ENCODE results near the gene CDC42. TPM values are rescaled to one million over a fixed set of nuclear protein-coding genes. Genes with fewer than 3 reads are reported as not detected.

Gene CDC42
- total and polyA plus RNA-seq, 10 donors, result 108 to 254 (median 220) TPM

GRCh38 chr1:22039594-22040285, 12.8 kb upstream of the CDC42 start:
- Histone ChIP-seq H3K4me1 (peaks cover 8 to 59% (median 32%) of the 10 kb centered on the region in 6 donors), H3K36me3 (no peaks in the 10 kb centered on the region), H3K27ac (peak overlapping the region; percentile 74 to 91 (median 87)), H3K4me3 (peak overlapping the region in 4 of 8 donors; percentile 4 to 63 (median 16)), H3K27me3 (replicated peaks in 1 of 7) (no peaks in the 10 kb centered on the region), H3K9me3 (no peaks in the 10 kb centered on the region)
- WGBS, 5 donors, result 12 to 22% (median 15%) methylated on average over 6 of the region's 6 CpGs
- peak; percentile 94 for DNase-seq
- intact Hi-C loops (cut with DNase I; ENCODE audit: low total_unique reads), result no loop called here
- TF ChIP-seq POLR2A (IDR thresholded peaks at IDR 0.05) (no peak), POLR2AphosphoS5 (IDR thresholded peaks at IDR 0.05) (peak in 2 of 3 donors; percentile 71 to 81)
- TF ChIP-seq, protein P1, sequence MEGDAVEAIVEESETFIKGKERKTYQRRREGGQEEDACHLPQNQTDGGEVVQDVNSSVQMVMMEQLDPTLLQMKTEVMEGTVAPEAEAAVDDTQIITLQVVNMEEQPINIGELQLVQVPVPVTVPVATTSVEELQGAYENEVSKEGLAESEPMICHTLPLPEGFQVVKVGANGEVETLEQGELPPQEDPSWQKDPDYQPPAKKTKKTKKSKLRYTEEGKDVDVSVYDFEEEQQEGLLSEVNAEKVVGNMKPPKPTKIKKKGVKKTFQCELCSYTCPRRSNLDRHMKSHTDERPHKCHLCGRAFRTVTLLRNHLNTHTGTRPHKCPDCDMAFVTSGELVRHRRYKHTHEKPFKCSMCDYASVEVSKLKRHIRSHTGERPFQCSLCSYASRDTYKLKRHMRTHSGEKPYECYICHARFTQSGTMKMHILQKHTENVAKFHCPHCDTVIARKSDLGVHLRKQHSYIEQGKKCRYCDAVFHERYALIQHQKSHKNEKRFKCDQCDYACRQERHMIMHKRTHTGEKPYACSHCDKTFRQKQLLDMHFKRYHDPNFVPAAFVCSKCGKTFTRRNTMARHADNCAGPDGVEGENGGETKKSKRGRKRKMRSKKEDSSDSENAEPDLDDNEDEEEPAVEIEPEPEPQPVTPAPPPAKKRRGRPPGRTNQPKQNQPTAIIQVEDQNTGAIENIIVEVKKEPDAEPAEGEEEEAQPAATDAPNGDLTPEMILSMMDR (IDR thresholded peaks at IDR 0.05 in 8 of 11, conservative IDR thresholded peaks at IDR 0.05 in 3 of 11), result peak in 6 of 11 experiments; percentile 6 to 25 (median 17)

- Histone ChIP-seq H3K27ac (peak overlapping the region; percentile 74 to 91 (median 87)), H3K4me1 (peaks cover 8 to 62% (median 32%) of the 10 kb centered on the region in 6 donors), H3K4me3 (peak overlapping the region in 2 of 8 donors; percentile 4 to 63), H3K27me3 (replicated peaks in 1 of 7) (no peaks in the 10 kb centered on the region), H3K9me3 (no peaks in the 10 kb centered on the region), H3K36me3 (no peaks in the 10 kb centered on the region)
- no peak for TF ChIP-seq POLR2A (IDR thresholded peaks at IDR 0.05)
- no peak for TF ChIP-seq POLR2AphosphoS5 (IDR thresholded peaks at IDR 0.05)
- TF ChIP-seq, protein P1 (IDR thresholded peaks at IDR 0.05 in 8 of 11, conservative IDR thresholded peaks at IDR 0.05 in 3 of 11), result no peak
- DNase-seq, result no peak
- intact Hi-C loops (cut with DNase I; ENCODE audit: low total_unique reads), result no loop called here
- 70 to 93% (median 88%) methylated on average over 5 of the region's 5 CpGs for WGBS, 5 donors
These were observed 12.3 kb upstream of the CDC42 start for GRCh38 chr1:22040286-22040623.

DNA sequence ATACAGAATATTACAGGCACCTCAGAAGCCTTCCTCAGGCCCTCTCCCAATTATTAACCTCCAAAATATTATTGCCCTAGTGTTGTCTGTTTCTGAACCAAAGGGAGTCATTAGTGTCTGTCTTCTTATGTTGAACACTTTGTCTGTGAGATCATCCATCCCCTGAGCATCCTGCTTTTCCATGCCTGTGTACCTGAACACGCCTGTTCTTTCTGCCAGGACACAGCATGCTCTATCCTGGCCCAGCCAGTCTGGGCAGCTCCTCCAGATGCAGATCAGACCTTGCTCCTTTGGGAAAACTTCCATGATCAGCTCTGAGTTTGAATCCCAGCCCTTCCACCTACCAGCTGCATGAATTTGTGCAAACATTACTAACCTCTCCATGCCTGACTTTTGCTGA, 11.0 kb upstream of the CDC42 start:
- Histone ChIP-seq H3K36me3 (no peaks in the 10 kb centered on the region), H3K27me3 (replicated peaks in 1 of 7) (no peaks in the 10 kb centered on the region), H3K4me1 (peaks cover 8 to 62% (median 32%) of the 10 kb centered on the region in 6 donors), H3K4me3 (no peak overlapping the region), H3K27ac (peak overlapping the region in 3 of 8 donors; percentile 88 to 91 (median 89)), H3K9me3 (peaks cover 0 to 4% (median 0%) of the 10 kb centered on the region in 8 donors)
- 95 to 100% (median 100%) methylated on average over 1 of the region's 1 CpG for WGBS, 5 donors
- intact Hi-C loops (cut with DNase I; ENCODE audit: low total_unique reads), result no loop called here
- DNase-seq, result peak; percentile 36
- TF ChIP-seq POLR2A (IDR thresholded peaks at IDR 0.05), result no peak
- TF ChIP-seq, protein P1 (IDR thresholded peaks at IDR 0.05 in 8 of 11, conservative IDR thresholded peaks at IDR 0.05 in 3 of 11), result no peak
- TF ChIP-seq POLR2AphosphoS5 (IDR thresholded peaks at IDR 0.05), result no peak

- 73 to 92% (median 85%) methylated on average over 3 of the region's 3 CpGs for WGBS, 5 donors
- H3K9me3 ChIP-seq, result peaks cover 0 to 4% (median 0%) of the 10 kb centered on the region in 8 donors
- peak; percentile 55 for DNase-seq
- no peak overlapping the region for H3K4me3 ChIP-seq
- H3K27me3 ChIP-seq (replicated peaks in 1 of 7), result no peaks in the 10 kb centered on the region
- intact Hi-C loops (cut with DNase I; ENCODE audit: low total_unique reads), result no loop called here
- H3K27ac ChIP-seq, result peak overlapping the region in 1 of 8 donors; percentile 34
- TF ChIP-seq POLR2AphosphoS5 (IDR thresholded peaks at IDR 0.05) (no peak), POLR2A (IDR thresholded peaks at IDR 0.05) (no peak)
- TF ChIP-seq, protein P1 (IDR thresholded peaks at IDR 0.05 in 8 of 11, conservative IDR thresholded peaks at IDR 0.05 in 3 of 11), result no peak
- no peaks in the 10 kb centered on the region for H3K36me3 ChIP-seq
- H3K4me1 ChIP-seq, result peaks cover 5 to 52% (median 25%) of the 10 kb centered on the region in 6 donors
These were observed 9.2 kb upstream of the CDC42 start for GRCh38 chr1:22043198-22043769.

Data from spleen (tissue), 11 donors.